A549 (cell line): ENCODE measurements around the gene R3HDML. TPM values are rescaled to one million over a fixed set of nuclear protein-coding genes. Genes with fewer than 3 reads are reported as not detected.

Experiments
- ATAC-seq, 2 experiments: fragments of 200-7000 bp in 1 of 2; fragments of >200 bp in 1 of 2; cut with Nextera tagmentation in 1 of 2; cut with Tn5 transposase in 1 of 2; 3 replicates each; pipeline versions ENCODE4 v1.8.0 to v1.9.1; 2018 to 2020; ENCODE audit warnings: mild to moderate bottlenecking in 1 of 2, moderate library complexity in 1 of 2
- CTCF ChIA-PET: fragments of 300-600 bp; sonication (Branson Sonifier 250); formaldehyde crosslinking; extraction: SDS; loops from one replicate; lab custom pipeline; 2021; ENCODE audit warnings: antibody characterized with exemption, inconsistent platforms; lab: Yijun Ruan, JAX
- POLR2A ChIA-PET: fragments of 350-600 bp; formaldehyde crosslinking; extraction: SDS; loops from one replicate; lab custom pipeline; 2021; ENCODE audit warnings: antibody characterized with exemption, inconsistent platforms; lab: Yijun Ruan, JAX
- DNase-seq, 2 experiments: peaks; one replicate each; pipeline versions ENCODE4 v3.0.0 to v3.0.0-alpha.2; 2011 to 2016; ENCODE audit warnings: low read depth in 1 of 2, low spot score in 1 of 2
- FAIRE-seq: peaks from 2 replicates; lab custom pipeline; 2011; peaks lifted over from hg19 to GRCh38; lab: Jason Lieb, UNC
- H3K27ac ChIP-seq, 2 experiments: fragments of >200 bp; sonication (Bioruptor Twin); formaldehyde crosslinking; 3 replicates each; pipeline ENCODE4 v1.5.1; 2016 to 2017
- H3K4me1 ChIP-seq: fragments of >200 bp; sonication (Bioruptor Twin); formaldehyde crosslinking; 3 replicates; pipeline ENCODE4 v1.6.1; 2016
- H3K4me2 ChIP-seq: fragments of >200 bp; sonication (Bioruptor Twin); formaldehyde crosslinking; 3 replicates; pipeline ENCODE4 v1.6.1; 2016
- H3K4me3 ChIP-seq: fragments of >200 bp; sonication (Bioruptor Twin); formaldehyde crosslinking; 3 replicates; pipeline ENCODE4 v1.5.1; 2016
- H3K9me3 ChIP-seq: fragments of >200 bp; sonication (Bioruptor Twin); formaldehyde crosslinking; 3 replicates; pipeline ENCODE4 v1.6.1; 2016
- BCL3 ChIP-seq: fragments of >200 bp; sonication (Bioruptor Twin); formaldehyde crosslinking; IDR thresholded peaks from 3 replicates; pipeline ENCODE4 v1.6.1; 2016
- BHLHE40 ChIP-seq: IDR thresholded peaks from 2 replicates; pipeline ENCODE4 v1.6.1; 2012; ENCODE audit warnings: low read depth, low read length, inconsistent platforms
- CBX8 ChIP-seq: fragments of 200-600 bp; sonication (generic); IDR thresholded peaks from 2 replicates; pipeline ENCODE4 v1.6.1; 2016
- CHD2 ChIP-seq: fragments of 150-350 bp; IDR thresholded peaks from 2 replicates; pipeline ENCODE4 v1.6.1; 2014; ENCODE audit warnings: low read length; ENCODE audit not compliant: partially characterized antibody
- CHD4 ChIP-seq: fragments of 200-600 bp; sonication (generic); IDR thresholded peaks from 2 replicates; pipeline ENCODE4 v1.6.1; 2016; ENCODE audit warnings: antibody characterized with exemption, mild to moderate bottlenecking, borderline replicate concordance
- EHF ChIP-seq: fragments of 250-450 bp; sonication (Bioruptor Pico); IDR thresholded peaks from 2 replicates; pipeline ENCODE4 v1.5.0; 2020; ENCODE audit warnings: mild to moderate bottlenecking
- EHMT2 ChIP-seq: fragments of 200-600 bp; sonication (generic); IDR thresholded peaks from 2 replicates; pipeline ENCODE4 v1.6.1; 2016; ENCODE audit warnings: antibody characterized with exemption, low read depth, mild to moderate bottlenecking, moderate library complexity
- EP300 ChIP-seq, 2 experiments: fragments of >200 bp; sonication (Bioruptor Twin); formaldehyde crosslinking; IDR thresholded peaks; 2 replicates in 1 of 2; 3 replicates in 1 of 2; pipeline ENCODE4 v1.6.1; 2016 to 2017
- ESRRA ChIP-seq: fragments of 150-350 bp; IDR thresholded peaks from 2 replicates; pipeline ENCODE4 v1.6.1; 2014; ENCODE audit warnings: mild to moderate bottlenecking, low read length, borderline replicate concordance
- FOSB ChIP-seq: fragments of 250-450 bp; sonication (Bioruptor Pico); IDR thresholded peaks from 2 replicates; pipeline ENCODE4 v1.5.0; 2020; ENCODE audit warnings: mild to moderate bottlenecking, moderate library complexity
- FOXS1 ChIP-seq: fragments of 250-450 bp; sonication (Bioruptor Pico); IDR thresholded peaks from 2 replicates; pipeline ENCODE4 v1.5.0; 2020; ENCODE audit warnings: mild to moderate bottlenecking, moderate library complexity
- GATA3 ChIP-seq: IDR thresholded peaks from 2 replicates; pipeline ENCODE4 v1.6.1; 2012; ENCODE audit warnings: borderline replicate concordance
- HDAC2 ChIP-seq: fragments of 200-600 bp; sonication (generic); IDR thresholded peaks from 2 replicates; pipeline ENCODE4 v1.6.1; 2016
- HEYL ChIP-seq: fragments of 250-450 bp; sonication (Bioruptor Pico); IDR thresholded peaks from 2 replicates; pipeline ENCODE4 v1.8.0; 2021; ENCODE audit warnings: mild to moderate bottlenecking, moderate library complexity
- HMGXB4 ChIP-seq: fragments of 250-450 bp; sonication (Bioruptor Pico); IDR thresholded peaks from 2 replicates; pipeline ENCODE4 v1.5.0; 2021; ENCODE audit warnings: mild to moderate bottlenecking, moderate library complexity, borderline replicate concordance
- JUN ChIP-seq, 2 experiments: fragments of >200 bp; sonication (Bioruptor Twin); formaldehyde crosslinking; IDR thresholded peaks; 2 replicates in 1 of 2; 3 replicates in 1 of 2; pipeline ENCODE4 v1.6.1; 2016 to 2017
- JUNB ChIP-seq: fragments of >200 bp; sonication (Bioruptor Twin); formaldehyde crosslinking; IDR thresholded peaks from 2 replicates; pipeline ENCODE4 v1.6.1; 2016
- KDM5A ChIP-seq: fragments of 200-600 bp; sonication (generic); IDR thresholded peaks from 2 replicates; pipeline ENCODE4 v1.6.1; 2016; ENCODE audit warnings: antibody characterized with exemption, mild to moderate bottlenecking
- MAFK ChIP-seq: fragments of 450-650 bp; IDR thresholded peaks from 2 replicates; pipeline ENCODE4 v1.6.1; 2014; ENCODE audit not compliant: partially characterized antibody
- MAZ ChIP-seq: fragments of 150-350 bp; IDR thresholded peaks from 2 replicates; pipeline ENCODE4 v1.6.1; 2014; ENCODE audit warnings: antibody characterized with exemption, low read depth, low read length, borderline replicate concordance
- MYC ChIP-seq: IDR thresholded peaks from 2 replicates; pipeline ENCODE4 v1.6.1; 2012; ENCODE audit warnings: mild to moderate bottlenecking, inconsistent platforms, low read length, improper control_type of control experiment, borderline replicate concordance
- PBX3 ChIP-seq: IDR thresholded peaks from 2 replicates; pipeline ENCODE4 v1.6.1; 2012
- PHF8 ChIP-seq: fragments of 200-600 bp; sonication (generic); IDR thresholded peaks from 2 replicates; pipeline ENCODE4 v1.6.1; 2016; ENCODE audit warnings: low read depth, mild to moderate bottlenecking, antibody characterized with exemption, moderate library complexity, borderline replicate concordance
- POLR2AphosphoS2 ChIP-seq: conservative IDR thresholded peaks from 2 replicates; pipeline ENCODE4 v1.6.1; 2012; ENCODE audit warnings: low read length, improper control_type of control experiment, inconsistent platforms
- RAD21 ChIP-seq, 2 experiments: fragments of >200 bp in 1 of 2; sonication (Bioruptor Twin) in 1 of 2; formaldehyde crosslinking in 1 of 2; IDR thresholded peaks in 1 of 2; conservative IDR thresholded peaks in 1 of 2; 2 replicates in 1 of 2; 3 replicates in 1 of 2; pipeline ENCODE4 v1.6.1; 2012 to 2018; ENCODE audit warnings: inconsistent platforms in 1 of 2
- RARB ChIP-seq: fragments of 250-450 bp; sonication (Bioruptor Pico); IDR thresholded peaks from 2 replicates; pipeline ENCODE4 v1.8.0; 2021; ENCODE audit warnings: mild to moderate bottlenecking, moderate library complexity
- RCOR1 ChIP-seq: fragments of 150-350 bp; IDR thresholded peaks from 2 replicates; pipeline ENCODE4 v1.6.1; 2014; ENCODE audit warnings: antibody characterized with exemption, low read length, low read depth
- SMC3 ChIP-seq: fragments of >200 bp; sonication (Bioruptor Twin); formaldehyde crosslinking; IDR thresholded peaks from 3 replicates; pipeline ENCODE4 v1.6.1; 2018; ENCODE audit warnings: inconsistent platforms
- SREBF2 ChIP-seq: fragments of 450-650 bp; IDR thresholded peaks from 2 replicates; pipeline ENCODE4 v1.6.1; 2014; ENCODE audit warnings: mild to moderate bottlenecking, moderate library complexity
- TFCP2L1 ChIP-seq: fragments of 250-450 bp; sonication (Bioruptor Pico); IDR thresholded peaks from 2 replicates; pipeline ENCODE4 v1.5.0; 2021; ENCODE audit warnings: mild to moderate bottlenecking
- ZFP36 ChIP-seq: fragments of 450-650 bp; IDR thresholded peaks from 2 replicates; pipeline ENCODE4 v1.6.1; 2014; ENCODE audit warnings: borderline replicate concordance; ENCODE audit not compliant: partially characterized antibody
- ZNF302 ChIP-seq: fragments of 250-450 bp; sonication (Bioruptor Pico); IDR thresholded peaks from 2 replicates; pipeline ENCODE4 v1.9.0; 2021; ENCODE audit warnings: inconsistent platforms, mild to moderate bottlenecking, moderate library complexity
- WGBS: methylation state at CpG from one replicate; pipeline ENCODE4 v1.1.6; 2017; ENCODE audit errors: missing lambda C conversion rate; 5-methylcytosine and 5-hydroxymethylcytosine counted together
- polyA plus RNA-seq, 4 experiments: library from polyadenylated mRNA; depleted of rRNA in 3 of 4; stranded (reverse); fragments of >200 nt; fragmentation: RNase III in 1 of 4; extraction: RNeasy Plus Mini Kit Qiagen cat#74134 plus additional on column Dnase treatment in 1 of 4; gene quantifications; 2 replicates in 3 of 4; 3 replicates in 1 of 4; pipeline ENCODE4 v1.2.3, GENCODE V29; 2011 to 2017
- TF ChIP-seq, protein P1 (sequence below): fragments of >200 bp; sonication (Bioruptor Twin); formaldehyde crosslinking; IDR thresholded peaks from 2 replicates; pipeline ENCODE4 v1.6.1; 2016
- TF ChIP-seq, protein P2 (sequence below): fragments of 450-650 bp; IDR thresholded peaks from 2 replicates; pipeline ENCODE4 v1.6.1; 2014; ENCODE audit warnings: antibody characterized with exemption

The R3HDML gene
- polyA plus RNA-seq, 2 of the 4 experiments (the other 2 are of a cell fraction), result 0.96 to 1.2 TPM

GRCh38 chr20:44394452-44394701 lies 57.5 kb downstream of the R3HDML start (continued):
- TF ChIP-seq BCL3, result no peak; the same call in 2 of the 3 replicates
- no peak; a peak in 1 of 5 replicates for TF ChIP-seq EP300 (IDR thresholded peaks at IDR 0.05)

DNA sequence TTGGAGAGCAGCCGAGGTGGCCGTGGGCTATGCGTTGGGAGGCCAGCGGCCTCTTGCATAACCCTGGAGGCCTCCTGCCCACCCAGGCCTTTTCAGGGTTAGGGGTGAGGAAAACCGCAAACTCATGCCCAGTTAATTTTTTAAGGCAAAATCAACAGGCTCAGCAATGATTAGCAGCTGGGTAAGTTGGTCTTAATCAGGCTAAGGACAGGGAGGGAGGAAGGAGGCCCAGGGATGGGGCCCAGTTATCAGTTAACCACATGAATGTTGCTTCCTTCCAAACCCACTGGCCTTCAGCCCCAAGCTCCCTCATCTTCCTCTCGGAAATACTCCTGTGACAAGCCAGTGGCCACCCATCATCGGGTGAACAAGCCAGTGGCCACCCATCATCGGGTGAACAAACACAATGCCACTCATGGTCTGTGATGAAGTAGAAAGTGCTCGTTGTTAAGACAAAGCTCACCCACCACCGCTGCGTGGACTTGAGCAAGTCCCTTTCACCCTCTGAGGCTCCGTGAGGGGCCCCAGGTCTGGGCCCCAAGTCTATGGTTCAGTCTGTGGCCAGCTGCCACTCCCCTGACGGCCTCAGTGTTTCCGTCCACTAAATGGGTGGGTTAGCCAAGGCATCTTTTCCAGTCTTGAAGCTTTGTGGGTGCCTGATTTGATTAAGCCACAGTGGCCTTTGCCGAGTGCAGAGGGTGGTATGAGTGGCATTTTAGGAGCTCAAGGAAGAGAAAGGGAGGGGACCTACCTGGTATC lies 58.0 kb downstream of the R3HDML start:
- WGBS, result 55% methylated on average over 15 of the region's 15 CpGs
- CTCF ChIA-PET, result interaction anchor here (0.7 to 10.5 kb wide), 12 partner anchors 11 to 338 kb away, joined by 3 to 147 read pairs (median 8); partner anchors contain the start of gene FITM2
- Histone ChIP-seq H3K4me3 (no peak overlapping the region), H3K27ac (peak overlapping the region; percentile 75 to 87), H3K4me2 (peak overlapping the region; percentile 29), H3K9me3 (no peaks in the 10 kb centered on the region), H3K4me1 (peaks cover 77% of the 10 kb centered on the region)
- DNase-seq (peak in 1 of 2 experiments; percentile 74), FAIRE-seq (no peak), ATAC-seq (peak in 1 of 2 experiments; percentile 11; a peak in 2 of 6 replicates)
- POLR2A ChIA-PET, result interaction anchor here (0.6 kb wide), 1 partner anchor 12 kb away, joined by 3 read pairs; no protein-coding TSS in a partner anchor
- TF ChIP-seq, protein P1, sequence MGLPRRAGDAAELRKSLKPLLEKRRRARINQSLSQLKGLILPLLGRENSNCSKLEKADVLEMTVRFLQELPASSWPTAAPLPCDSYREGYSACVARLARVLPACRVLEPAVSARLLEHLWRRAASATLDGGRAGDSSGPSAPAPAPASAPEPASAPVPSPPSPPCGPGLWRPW, result peak; percentile 55; the same call in 1 of the 2 replicates
- TF ChIP-seq RAD21 (conservative IDR thresholded peaks at IDR 0.05 in 1 of 2, IDR thresholded peaks at IDR 0.05 in 1 of 2), result peak in 1 of 2 experiments; percentile 11; a peak in 1 of 5 replicates
- peak; percentile 83 for TF ChIP-seq CHD4
- no peak for TF ChIP-seq EHMT2
- TF ChIP-seq EHF, result no peak
- no peak for TF ChIP-seq KDM5A
- peak; percentile 73; the same call in 1 of the 3 replicates for TF ChIP-seq BCL3
- no peak for TF ChIP-seq RCOR1
- no peak for TF ChIP-seq POLR2AphosphoS2
- TF ChIP-seq ZFP36, result no peak
- no peak for TF ChIP-seq SREBF2
- no peak for TF ChIP-seq ESRRA
- TF ChIP-seq RARB, result no peak
- TF ChIP-seq HDAC2, result peak; percentile 91
- no peak for TF ChIP-seq CHD2
- no peak for TF ChIP-seq SMC3
- TF ChIP-seq HEYL (CRISPR knock-in tag), result no peak
- TF ChIP-seq GATA3, result no peak
- TF ChIP-seq MAZ, result no peak
- no peak for TF ChIP-seq CBX8
- no peak for TF ChIP-seq FOXS1 (CRISPR knock-in tag)
- no peak for TF ChIP-seq BHLHE40
- no peak for TF ChIP-seq ZNF302 (CRISPR knock-in tag)
- TF ChIP-seq JUN (IDR thresholded peaks at IDR 0.05), result peak; percentile 30 to 77; a peak in 3 of 5 replicates
- TF ChIP-seq JUNB, result peak; percentile 58
- no peak for TF ChIP-seq MYC
- TF ChIP-seq HMGXB4 (CRISPR knock-in tag), result no peak
- no peak for TF ChIP-seq FOSB (CRISPR knock-in tag)
- TF ChIP-seq PHF8, result no peak
- TF ChIP-seq MAFK, result no peak
- TF ChIP-seq PBX3, result no peak
- no peak for TF ChIP-seq TFCP2L1 (CRISPR knock-in tag)
- TF ChIP-seq, protein P2, sequence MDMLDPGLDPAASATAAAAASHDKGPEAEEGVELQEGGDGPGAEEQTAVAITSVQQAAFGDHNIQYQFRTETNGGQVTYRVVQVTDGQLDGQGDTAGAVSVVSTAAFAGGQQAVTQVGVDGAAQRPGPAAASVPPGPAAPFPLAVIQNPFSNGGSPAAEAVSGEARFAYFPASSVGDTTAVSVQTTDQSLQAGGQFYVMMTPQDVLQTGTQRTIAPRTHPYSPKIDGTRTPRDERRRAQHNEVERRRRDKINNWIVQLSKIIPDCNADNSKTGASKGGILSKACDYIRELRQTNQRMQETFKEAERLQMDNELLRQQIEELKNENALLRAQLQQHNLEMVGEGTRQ, result no peak
